CD4-positive, alpha-beta T cell (primary cell): ENCODE results near the gene TIMM22. TPM values are rescaled to one million over a fixed set of nuclear protein-coding genes. Genes with fewer than 3 reads are reported as not detected.

Experiments used
- ATAC-seq: fragments of 200-7000 bp; cut with Tn5 transposase; one replicate; pipeline ENCODE4 v1.10.0; 2022; ENCODE audit warnings: mild to moderate bottlenecking; ENCODE audit not compliant: poor library complexity
- CTCF ChIA-PET: fragments of 350-600 bp; sonication (Branson Sonifier 250); formaldehyde crosslinking; loops from one replicate; lab custom pipeline; 2021; ENCODE audit warnings: antibody characterized with exemption, inconsistent platforms; lab: Charles Lee
- POLR2A ChIA-PET: fragments of 350-600 bp; sonication (Branson Sonifier 250); formaldehyde crosslinking; loops from one replicate; lab custom pipeline; 2021; ENCODE audit warnings: antibody characterized with exemption, inconsistent platforms; lab: Charles Lee
- DNase-seq, 14 experiments: peaks; one replicate each; pipeline ENCODE4 v3.0.0-alpha.2; 2013 to 2020; ENCODE audit warnings: mixed read lengths in 2 of 14
- H3K27ac ChIP-seq, 2 donors: one replicate each; pipeline versions ENCODE4 v1.5.1 to v1.7.0; 2013; ENCODE audit warnings: low read length in 2 of 2, low read depth in 1 of 2, mild to moderate bottlenecking in 1 of 2
- H3K27me3 ChIP-seq, 2 experiments: 1 replicate in 1 of 2; 2 replicates in 1 of 2; pipeline versions ENCODE4 v1.6.1 to v1.7.0; 2013; ENCODE audit warnings: low read length in 2 of 2, control low read depth in 1 of 2, mild to moderate bottlenecking in 1 of 2, moderate library complexity in 1 of 2; ENCODE audit not compliant: insufficient read depth in 2 of 2, control insufficient read depth in 1 of 2
- H3K36me3 ChIP-seq: one replicate; pipeline ENCODE4 v1.6.1; 2013; ENCODE audit warnings: low read length, control low read depth; ENCODE audit not compliant: insufficient read depth
- H3K4me1 ChIP-seq: one replicate; pipeline ENCODE4 v1.6.1; 2013; ENCODE audit warnings: low read length, control low read depth; ENCODE audit not compliant: insufficient read depth
- H3K4me3 ChIP-seq: one replicate; pipeline ENCODE4 v1.5.1; 2013; ENCODE audit warnings: mild to moderate bottlenecking, low read length, moderate library complexity
- H3K9me3 ChIP-seq, 2 experiments: 1 replicate in 1 of 2; 2 replicates in 1 of 2; pipeline versions ENCODE4 v1.6.1 to v1.7.0; 2013; ENCODE audit warnings: low read length in 2 of 2, mild to moderate bottlenecking in 2 of 2, control low read depth in 1 of 2, moderate library complexity in 1 of 2; ENCODE audit not compliant: control insufficient read depth in 1 of 2, insufficient read depth in 1 of 2
- H3K27ac Mint-ChIP-seq: one replicate; pipeline ENCODE4 v1.8.0; 2020; ENCODE audit warnings: mixed read lengths
- H3K27me3 Mint-ChIP-seq: one replicate; pipeline ENCODE4 v1.8.0; 2021; ENCODE audit warnings: mixed read lengths
- H3K36me3 Mint-ChIP-seq: one replicate; pipeline ENCODE4 v1.8.0; 2021; ENCODE audit warnings: low read depth, mixed read lengths
- H3K4me1 Mint-ChIP-seq: one replicate; pipeline ENCODE4 v1.8.0; 2021; ENCODE audit warnings: low read depth, mixed read lengths
- H3K4me3 Mint-ChIP-seq: one replicate; pipeline ENCODE4 v1.8.0; 2020; ENCODE audit warnings: mild to moderate bottlenecking, mixed read lengths
- H3K9me3 Mint-ChIP-seq: one replicate; pipeline ENCODE4 v1.8.0; 2020; ENCODE audit warnings: mixed read lengths
- intact Hi-C, 2 experiments: fragments of 100-400 bp; cut with DNase I in 1 of 2; cut with micrococcal nuclease in 1 of 2; formaldehyde crosslinking; loops; one replicate each; pipeline versions ENCODE4 v1.15.1 to v1.9.0; 2023 to 2025; cut with DNase I, micrococcal nuclease
- total RNA-seq, 174 experiments: library from RNA in 2 of 174; stranded (reverse) in 2 of 174; gene quantifications; one replicate each; pipeline ENCODE4 v1.2.3 and lab custom pipeline; 2021 to 2026
- TF ChIP-seq, protein P1 (sequence below): fragments of 200-600 bp; IDR thresholded peaks from one replicate; pipeline ENCODE4 v1.8.0; 2022; ENCODE audit warnings: antibody characterized with exemption, mild to moderate bottlenecking

The TIMM22 gene
- total RNA-seq, 2 experiments from 2014 or later, result 10.2 to 10.9 TPM

DNA sequence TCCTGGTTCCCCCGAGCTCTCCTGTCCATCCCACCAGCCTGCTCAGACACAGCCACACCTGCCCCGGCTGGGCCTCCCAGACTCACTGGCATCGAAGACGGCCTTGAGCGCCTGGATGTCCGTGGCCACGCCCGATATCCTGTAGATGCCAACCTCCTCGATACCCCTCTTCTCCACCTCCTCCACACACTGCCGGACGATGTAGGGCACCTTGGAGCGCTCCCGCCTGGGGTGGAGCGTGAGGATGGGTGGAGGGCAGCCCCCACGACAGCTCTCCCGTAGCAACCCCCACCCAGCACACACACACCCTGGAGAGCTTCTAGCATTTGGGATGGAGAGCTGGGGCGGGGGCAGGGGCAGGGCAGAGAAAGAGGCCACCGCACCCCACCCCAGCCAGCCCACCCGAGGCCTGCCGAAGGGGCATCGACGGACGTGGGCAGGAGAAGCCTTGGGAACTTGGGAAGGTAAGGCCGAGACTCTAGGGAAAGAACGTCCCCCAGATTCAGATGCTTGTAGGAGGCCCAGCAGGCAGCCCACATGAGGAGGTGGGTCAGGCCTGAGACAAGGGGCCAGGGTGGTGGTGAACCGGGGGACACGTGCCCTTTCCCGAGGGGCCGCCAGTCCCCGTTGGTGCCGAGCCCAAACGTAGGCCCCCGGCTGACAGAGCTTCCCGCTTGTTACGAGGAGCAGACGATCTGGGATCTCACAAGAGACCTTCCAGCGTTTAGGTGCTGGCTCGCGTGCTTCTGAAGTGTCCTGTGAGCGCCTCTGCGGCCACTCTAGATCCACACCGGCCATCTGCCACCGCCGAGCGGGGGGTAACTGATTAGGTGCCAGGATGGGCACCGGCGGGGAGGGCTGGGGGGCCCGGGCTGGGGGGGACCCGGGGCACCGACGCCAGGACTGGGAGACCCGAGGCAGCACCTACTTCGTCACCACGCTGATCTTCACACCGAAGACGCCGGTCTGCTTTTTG lies 15.1 kb downstream of the TIMM22 start:
- Histone ChIP-seq H3K9me3 (no peaks in the 10 kb centered on the region), H3K4me1 (no peaks in the 10 kb centered on the region), H3K36me3 (peaks cover 54% of the 10 kb centered on the region), H3K27ac (no peak overlapping the region), H3K27me3 (no peaks in the 10 kb centered on the region), H3K4me3 (no peak overlapping the region)
- H3K27ac Mint-ChIP-seq, result no peak overlapping the region
- peaks cover 26% of the 10 kb centered on the region for H3K36me3 Mint-ChIP-seq
- TF ChIP-seq, protein P1, sequence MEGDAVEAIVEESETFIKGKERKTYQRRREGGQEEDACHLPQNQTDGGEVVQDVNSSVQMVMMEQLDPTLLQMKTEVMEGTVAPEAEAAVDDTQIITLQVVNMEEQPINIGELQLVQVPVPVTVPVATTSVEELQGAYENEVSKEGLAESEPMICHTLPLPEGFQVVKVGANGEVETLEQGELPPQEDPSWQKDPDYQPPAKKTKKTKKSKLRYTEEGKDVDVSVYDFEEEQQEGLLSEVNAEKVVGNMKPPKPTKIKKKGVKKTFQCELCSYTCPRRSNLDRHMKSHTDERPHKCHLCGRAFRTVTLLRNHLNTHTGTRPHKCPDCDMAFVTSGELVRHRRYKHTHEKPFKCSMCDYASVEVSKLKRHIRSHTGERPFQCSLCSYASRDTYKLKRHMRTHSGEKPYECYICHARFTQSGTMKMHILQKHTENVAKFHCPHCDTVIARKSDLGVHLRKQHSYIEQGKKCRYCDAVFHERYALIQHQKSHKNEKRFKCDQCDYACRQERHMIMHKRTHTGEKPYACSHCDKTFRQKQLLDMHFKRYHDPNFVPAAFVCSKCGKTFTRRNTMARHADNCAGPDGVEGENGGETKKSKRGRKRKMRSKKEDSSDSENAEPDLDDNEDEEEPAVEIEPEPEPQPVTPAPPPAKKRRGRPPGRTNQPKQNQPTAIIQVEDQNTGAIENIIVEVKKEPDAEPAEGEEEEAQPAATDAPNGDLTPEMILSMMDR, result no peak
- intact Hi-C loops, result no loop called here
- DNase-seq, result no peak
- H3K9me3 Mint-ChIP-seq, result no peaks in the 10 kb centered on the region
- no peak overlapping the region for H3K4me3 Mint-ChIP-seq
- ChIA-PET POLR2A (no interaction called here), CTCF (no interaction called here)
- H3K4me1 Mint-ChIP-seq, result no peaks in the 10 kb centered on the region
- no peaks in the 10 kb centered on the region for H3K27me3 Mint-ChIP-seq
- ATAC-seq, result no peak

DNA sequence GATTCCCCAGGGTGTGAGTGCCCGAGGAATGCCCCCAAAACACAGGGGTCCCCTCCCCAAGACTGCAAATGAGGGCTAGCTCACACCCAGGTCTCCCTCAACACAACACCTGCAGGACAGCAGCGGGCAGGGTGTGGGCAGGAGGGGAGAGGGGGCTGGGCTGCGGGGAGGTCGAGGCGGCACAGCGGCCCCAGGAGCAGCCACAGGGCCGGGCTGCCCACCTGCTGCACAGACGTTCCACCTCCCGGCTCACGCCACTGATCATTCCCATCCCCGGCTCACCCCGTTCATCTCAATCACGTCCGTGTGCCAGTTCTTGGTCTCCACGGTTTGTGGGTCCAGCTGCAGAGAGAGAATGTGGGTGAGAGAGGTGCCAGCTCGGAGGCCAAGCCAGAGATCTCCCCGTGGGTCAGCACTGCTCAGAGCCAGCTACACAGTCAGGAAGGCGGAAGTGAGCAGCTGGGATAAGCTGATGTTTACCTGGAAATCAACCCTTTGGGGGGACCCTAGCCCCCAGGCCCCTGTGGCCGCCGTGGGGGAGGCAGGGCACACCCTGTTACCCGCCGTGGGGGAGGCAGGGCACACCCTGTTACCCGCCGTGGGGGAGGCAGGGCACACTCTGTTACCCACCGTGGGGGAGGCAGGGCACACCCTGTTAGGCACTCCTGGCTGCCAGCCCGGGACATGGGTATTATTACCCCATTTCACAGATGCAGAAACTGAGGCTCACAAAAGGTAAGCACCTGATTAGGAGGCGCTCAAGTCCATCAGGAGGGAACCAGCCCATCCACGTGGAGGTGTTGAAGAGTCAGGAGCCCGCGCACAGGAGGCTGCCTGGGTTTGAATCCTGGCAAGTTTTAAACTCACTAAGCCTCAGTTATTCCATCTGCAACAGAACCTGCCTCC lies 16.1 kb downstream of the TIMM22 start:
- intact Hi-C loops, result no loop called here
- ATAC-seq (no peak), DNase-seq (no peak)
- CTCF ChIA-PET, result no interaction called here
- H3K27ac Mint-ChIP-seq, result no peak overlapping the region
- no peak overlapping the region for H3K4me3 ChIP-seq
- TF ChIP-seq, protein P1, result no peak
- peaks cover 46% of the 10 kb centered on the region for H3K36me3 ChIP-seq
- no peak overlapping the region for H3K27ac ChIP-seq
- no peaks in the 10 kb centered on the region for H3K4me1 Mint-ChIP-seq
- H3K9me3 ChIP-seq, result no peaks in the 10 kb centered on the region
- H3K4me3 Mint-ChIP-seq, result no peak overlapping the region
- peaks cover 23% of the 10 kb centered on the region for H3K36me3 Mint-ChIP-seq
- POLR2A ChIA-PET, result no interaction called here
- no peaks in the 10 kb centered on the region for H3K4me1 ChIP-seq
- H3K27me3 ChIP-seq, result no peaks in the 10 kb centered on the region
- H3K27me3 Mint-ChIP-seq, result no peaks in the 10 kb centered on the region
- H3K9me3 Mint-ChIP-seq, result no peaks in the 10 kb centered on the region

DNA sequence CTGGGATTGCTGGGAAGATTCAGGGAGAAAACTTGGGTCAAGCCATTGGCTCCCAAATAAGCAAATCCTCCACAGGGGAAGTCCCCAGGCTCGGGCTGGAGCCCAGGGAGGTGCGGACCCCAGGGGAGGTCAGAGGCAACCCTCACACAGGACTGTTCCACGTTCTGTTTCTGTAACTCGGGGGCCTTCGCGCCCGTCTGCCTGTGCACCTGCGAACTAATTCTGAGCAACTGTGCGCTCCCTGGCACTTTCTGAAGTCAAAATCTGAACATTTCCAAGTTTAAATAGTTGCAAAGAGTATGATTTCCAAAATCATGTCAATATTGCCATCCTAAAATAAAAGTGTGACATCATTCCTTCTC lies 16.8 kb downstream of the TIMM22 start:
- H3K27ac Mint-ChIP-seq, result no peak overlapping the region
- peaks cover 45% of the 10 kb centered on the region for H3K36me3 ChIP-seq
- peaks cover 20% of the 10 kb centered on the region for H3K36me3 Mint-ChIP-seq
- ChIA-PET CTCF (no interaction called here), POLR2A (no interaction called here)
- no peaks in the 10 kb centered on the region for H3K9me3 Mint-ChIP-seq
- ATAC-seq, result no peak
- no peaks in the 10 kb centered on the region for H3K27me3 ChIP-seq
- TF ChIP-seq, protein P1, result no peak
- H3K27ac ChIP-seq, result no peak overlapping the region
- no peak overlapping the region for H3K4me3 ChIP-seq
- H3K9me3 ChIP-seq, result no peaks in the 10 kb centered on the region
- H3K27me3 Mint-ChIP-seq, result no peaks in the 10 kb centered on the region
- DNase-seq, result no peak
- intact Hi-C loops, result no loop called here
- no peaks in the 10 kb centered on the region for H3K4me1 ChIP-seq
- no peaks in the 10 kb centered on the region for H3K4me1 Mint-ChIP-seq
- H3K4me3 Mint-ChIP-seq, result no peak overlapping the region
